22Rv1 (cell line): Measurements from ENCODE around the gene XPNPEP1.

Source experiments
- CTCF ChIP-seq: fragments of 450-650 bp; IDR thresholded peaks from 2 replicates; pipeline ENCODE4 v1.5.1; 2017; ENCODE audit warnings: mild to moderate bottlenecking
- ZFX ChIP-seq: fragments of 450-650 bp; IDR thresholded peaks from 2 replicates; pipeline ENCODE4 v1.6.1; 2017; ENCODE audit warnings: antibody characterized with exemption, borderline replicate concordance

- no peak for TF ChIP-seq CTCF
- TF ChIP-seq ZFX, result no peak
Observed at GRCh38 chr10:109922976-109923921, at the start of gene XPNPEP1.
